MG63 (cell line): Measurements from ENCODE around the gene POLD3. TPM values are rescaled to one million over a fixed set of nuclear protein-coding genes. Genes with fewer than 3 reads are reported as not detected.

Experiments
- DNase-seq: peaks from one replicate; pipeline ENCODE4 v3.0.0-alpha.2; 2020
- H3K27me3 ChIP-seq: fragments of 250-450 bp; sonication (Bioruptor Pico); 2 replicates; pipeline ENCODE4 v1.5.1; 2020; ENCODE audit warnings: mild to moderate bottlenecking, moderate library complexity
- H3K36me3 ChIP-seq: fragments of 250-450 bp; sonication (Bioruptor Pico); 2 replicates; pipeline ENCODE4 v1.5.1; 2020; ENCODE audit warnings: mild to moderate bottlenecking, moderate library complexity
- H3K4me3 ChIP-seq: fragments of 250-450 bp; sonication (Bioruptor Pico); 2 replicates; pipeline ENCODE4 v1.5.1; 2020; ENCODE audit warnings: mild to moderate bottlenecking, moderate library complexity
- H3K9me3 ChIP-seq: fragments of 250-450 bp; sonication (Bioruptor Pico); 2 replicates; pipeline ENCODE4 v1.5.1; 2020; ENCODE audit warnings: mild to moderate bottlenecking, moderate library complexity
- total RNA-seq: library from RNA; depleted of rRNA; stranded (reverse); fragments of >200 nt; shearing (Covaris generic); gene quantifications from 2 replicates; pipeline ENCODE4 v1.2.3, GENCODE V29; 2014; ENCODE audit warnings: low replicate concordance; rRNA removed

Gene POLD3, protein sequence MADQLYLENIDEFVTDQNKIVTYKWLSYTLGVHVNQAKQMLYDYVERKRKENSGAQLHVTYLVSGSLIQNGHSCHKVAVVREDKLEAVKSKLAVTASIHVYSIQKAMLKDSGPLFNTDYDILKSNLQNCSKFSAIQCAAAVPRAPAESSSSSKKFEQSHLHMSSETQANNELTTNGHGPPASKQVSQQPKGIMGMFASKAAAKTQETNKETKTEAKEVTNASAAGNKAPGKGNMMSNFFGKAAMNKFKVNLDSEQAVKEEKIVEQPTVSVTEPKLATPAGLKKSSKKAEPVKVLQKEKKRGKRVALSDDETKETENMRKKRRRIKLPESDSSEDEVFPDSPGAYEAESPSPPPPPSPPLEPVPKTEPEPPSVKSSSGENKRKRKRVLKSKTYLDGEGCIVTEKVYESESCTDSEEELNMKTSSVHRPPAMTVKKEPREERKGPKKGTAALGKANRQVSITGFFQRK
- total RNA-seq = 22.9 and 39.2 TPM in 2 replicates

- H3K27me3 ChIP-seq = no peaks in the 10 kb centered on the region
- H3K36me3 ChIP-seq = peaks cover 34% of the 10 kb centered on the region
- H3K9me3 ChIP-seq = no peaks in the 10 kb centered on the region
- peak within 1 kb of the TSS; percentile 86 for H3K4me3 ChIP-seq
- DNase-seq = peak; percentile 94
Observed at GRCh38 chr11:74592441-74593362, at the start of gene POLD3. POLD3 (plus strand) TSS chr11:74592582; CDS start chr11:74592659, 77 bp downstream.

- no peaks in the 10 kb centered on the region for H3K36me3 ChIP-seq
- DNase-seq = no peak
- H3K4me3 ChIP-seq = no peak overlapping the region
- no peaks in the 10 kb centered on the region for H3K27me3 ChIP-seq
- no peaks in the 10 kb centered on the region for H3K9me3 ChIP-seq
Observed at GRCh38 chr11:74543991-74544390, 48.4 kb upstream of the POLD3 start.

DNA sequence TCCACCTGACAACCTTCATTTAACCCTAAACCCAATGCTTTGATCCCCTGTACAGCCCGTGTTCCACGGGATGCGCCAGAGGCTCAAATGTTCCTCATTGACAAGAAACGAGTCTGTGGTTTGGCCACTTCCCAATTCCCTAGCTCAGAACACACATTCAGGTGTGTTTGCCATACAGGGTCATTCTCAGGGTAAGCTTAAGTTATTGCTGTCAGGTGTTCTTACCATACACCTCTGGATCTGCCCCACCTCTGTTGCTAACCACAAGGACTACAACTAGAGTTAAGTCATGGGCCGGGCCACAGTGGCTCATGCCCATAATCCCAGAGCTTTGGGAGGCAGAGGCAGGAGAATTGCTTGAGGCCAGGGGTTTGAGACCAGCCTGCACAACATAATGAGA lies 45.6 kb upstream of the POLD3 start:
- Histone ChIP-seq H3K36me3 (no peaks in the 10 kb centered on the region), H3K9me3 (no peaks in the 10 kb centered on the region), H3K4me3 (no peak overlapping the region), H3K27me3 (no peaks in the 10 kb centered on the region)
- no peak for DNase-seq

- H3K36me3 ChIP-seq = no peaks in the 10 kb centered on the region
- DNase-seq = no peak
Observed at GRCh38 chr11:74550991-74551753, 41.2 kb upstream of the POLD3 start.

GRCh38 chr11:74551754-74552145 lies 40.6 kb upstream of the POLD3 start:
- Histone ChIP-seq H3K4me3 (no peak overlapping the region), H3K9me3 (no peaks in the 10 kb centered on the region), H3K27me3 (no peaks in the 10 kb centered on the region), H3K36me3 (no peaks in the 10 kb centered on the region)
- DNase-seq = no peak

More at GRCh38 chr11:74550991-74551753, 41.2 kb upstream of the POLD3 start:
- Histone ChIP-seq H3K4me3 (no peak overlapping the region), H3K9me3 (no peaks in the 10 kb centered on the region), H3K27me3 (no peaks in the 10 kb centered on the region)

- Histone ChIP-seq H3K4me3 (no peak overlapping the region), H3K9me3 (no peaks in the 10 kb centered on the region), H3K36me3 (no peaks in the 10 kb centered on the region), H3K27me3 (no peaks in the 10 kb centered on the region)
- no peak for DNase-seq
Observed at GRCh38 chr11:74557526-74557925, 34.9 kb upstream of the POLD3 start.

DNA sequence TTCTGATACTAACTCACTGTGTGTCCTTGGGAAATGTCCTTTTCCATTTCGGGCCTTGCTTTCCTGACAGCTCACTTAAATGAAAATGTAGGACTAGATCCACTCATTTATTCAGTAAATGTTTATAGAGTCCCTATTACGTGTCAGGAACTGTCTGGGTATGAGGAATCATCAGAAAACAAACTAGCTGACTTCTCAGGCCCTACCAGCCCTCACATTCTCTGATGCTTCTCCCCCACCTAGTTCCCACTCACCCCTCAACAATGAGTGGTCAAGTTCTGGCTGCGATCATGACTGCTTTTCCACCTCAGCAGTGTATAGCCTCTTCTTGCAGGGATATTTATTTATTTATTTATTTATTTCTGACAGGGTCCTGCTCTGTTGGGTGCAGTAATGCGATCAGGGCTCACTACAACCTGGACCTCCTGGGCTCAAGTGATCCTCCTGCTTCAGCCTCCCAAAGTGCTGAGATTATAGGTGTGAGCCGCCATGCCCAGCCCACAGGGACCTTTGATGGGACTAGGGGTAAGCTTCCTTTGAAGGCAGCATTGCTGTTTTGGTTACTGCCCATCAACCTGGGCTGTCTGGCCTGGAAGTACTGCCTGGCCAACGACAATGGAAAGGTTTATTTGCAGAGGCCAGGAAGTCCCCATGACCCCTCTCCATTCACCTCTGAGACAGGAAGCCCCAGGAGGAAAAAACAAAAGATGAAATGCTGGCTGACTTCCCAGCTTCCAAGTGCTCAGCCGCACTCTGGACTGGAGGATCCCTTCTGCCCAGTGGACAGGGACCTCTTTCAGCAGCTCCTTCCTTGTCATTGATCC lies 33.1 kb upstream of the POLD3 start:
- Histone ChIP-seq H3K4me3 (no peak overlapping the region), H3K36me3 (no peaks in the 10 kb centered on the region)
- no peak for DNase-seq

GRCh38 chr11:74559934-74560309 lies 32.5 kb upstream of the POLD3 start:
- no peaks in the 10 kb centered on the region for H3K36me3 ChIP-seq
- no peak overlapping the region for H3K4me3 ChIP-seq
- no peaks in the 10 kb centered on the region for H3K9me3 ChIP-seq
- DNase-seq = no peak
- no peaks in the 10 kb centered on the region for H3K27me3 ChIP-seq

More for the DNA sequence above, 33.1 kb upstream of the POLD3 start:
- H3K9me3 ChIP-seq = no peaks in the 10 kb centered on the region
- no peaks in the 10 kb centered on the region for H3K27me3 ChIP-seq

- DNase-seq = no peak
- Histone ChIP-seq H3K4me3 (no peak overlapping the region), H3K9me3 (no peaks in the 10 kb centered on the region), H3K36me3 (no peaks in the 10 kb centered on the region), H3K27me3 (no peaks in the 10 kb centered on the region)
Observed at GRCh38 chr11:74566146-74566960, 26.0 kb upstream of the POLD3 start.

GRCh38 chr11:74568028-74568427 lies 24.4 kb upstream of the POLD3 start:
- Histone ChIP-seq H3K9me3 (no peaks in the 10 kb centered on the region), H3K27me3 (peaks cover 2% of the 10 kb centered on the region; the same call in 1 of the 2 replicates)

GRCh38 chr11:74570266-74571061 lies 21.9 kb upstream of the POLD3 start:
- Histone ChIP-seq H3K27me3 (peaks cover 4% of the 10 kb centered on the region; the same call in 1 of the 2 replicates), H3K4me3 (no peak overlapping the region), H3K9me3 (no peaks in the 10 kb centered on the region), H3K36me3 (no peaks in the 10 kb centered on the region)
- peak; percentile 22 for DNase-seq

More at GRCh38 chr11:74568028-74568427, 24.4 kb upstream of the POLD3 start:
- DNase-seq = no peak
- H3K36me3 ChIP-seq = no peaks in the 10 kb centered on the region
- no peak overlapping the region for H3K4me3 ChIP-seq

- H3K9me3 ChIP-seq = no peaks in the 10 kb centered on the region
- DNase-seq = no peak
- peaks cover 4% of the 10 kb centered on the region; the same call in 1 of the 2 replicates for H3K27me3 ChIP-seq
- no peak overlapping the region for H3K4me3 ChIP-seq
- no peaks in the 10 kb centered on the region for H3K36me3 ChIP-seq
Observed at GRCh38 chr11:74571062-74571399, 21.4 kb upstream of the POLD3 start.

GRCh38 chr11:74572349-74572748 lies 20.0 kb upstream of the POLD3 start:
- H3K4me3 ChIP-seq = no peak overlapping the region
- H3K27me3 ChIP-seq = peaks cover 4% of the 10 kb centered on the region; the same call in 1 of the 2 replicates
- DNase-seq = no peak
- H3K9me3 ChIP-seq = no peaks in the 10 kb centered on the region
- no peaks in the 10 kb centered on the region for H3K36me3 ChIP-seq

GRCh38 chr11:74574563-74574962 lies 17.8 kb upstream of the POLD3 start:
- Histone ChIP-seq H3K4me3 (no peak overlapping the region), H3K36me3 (no peaks in the 10 kb centered on the region), H3K9me3 (no peaks in the 10 kb centered on the region), H3K27me3 (peaks cover 4% of the 10 kb centered on the region; the same call in 1 of the 2 replicates)
- DNase-seq = no peak
